GM21447 (cell line): ENCODE data around the gene PPP1R1C.
"Not testable (repeated sequence)": the region's sequence is repeated elsewhere in the genome, so short reads cannot be mapped to it uniquely, and the experiment has no call there.

ENCODE experiments used
- ATAC-seq: cut with Tn5 transposase; IDR thresholded peaks from one replicate; pipeline ENCODE4 v1.9.1; 2021; ENCODE audit not compliant: unreplicated experiment

Gene PPP1R1C

DNA sequence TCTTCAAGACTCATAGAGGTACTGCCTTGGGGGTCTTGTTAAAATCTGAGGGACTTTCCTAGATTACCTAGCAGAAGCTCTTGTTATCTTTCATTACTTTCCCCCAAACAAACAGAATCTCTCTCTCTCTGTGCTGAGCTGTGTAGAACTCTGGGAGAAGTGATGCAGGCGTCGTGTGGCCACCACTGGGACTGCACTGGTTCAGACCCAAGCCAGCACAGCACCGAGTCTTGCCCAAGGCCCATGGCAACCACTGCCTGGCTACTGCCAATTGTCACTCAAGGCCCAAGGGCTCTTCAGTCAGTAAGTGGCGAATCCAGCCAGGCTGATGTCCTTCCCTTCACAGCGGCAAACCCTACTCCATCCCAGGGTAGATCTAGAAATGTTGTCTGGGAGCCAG, 28.6 kb downstream of the PPP1R1C start:
- ATAC-seq = no peak

DNA sequence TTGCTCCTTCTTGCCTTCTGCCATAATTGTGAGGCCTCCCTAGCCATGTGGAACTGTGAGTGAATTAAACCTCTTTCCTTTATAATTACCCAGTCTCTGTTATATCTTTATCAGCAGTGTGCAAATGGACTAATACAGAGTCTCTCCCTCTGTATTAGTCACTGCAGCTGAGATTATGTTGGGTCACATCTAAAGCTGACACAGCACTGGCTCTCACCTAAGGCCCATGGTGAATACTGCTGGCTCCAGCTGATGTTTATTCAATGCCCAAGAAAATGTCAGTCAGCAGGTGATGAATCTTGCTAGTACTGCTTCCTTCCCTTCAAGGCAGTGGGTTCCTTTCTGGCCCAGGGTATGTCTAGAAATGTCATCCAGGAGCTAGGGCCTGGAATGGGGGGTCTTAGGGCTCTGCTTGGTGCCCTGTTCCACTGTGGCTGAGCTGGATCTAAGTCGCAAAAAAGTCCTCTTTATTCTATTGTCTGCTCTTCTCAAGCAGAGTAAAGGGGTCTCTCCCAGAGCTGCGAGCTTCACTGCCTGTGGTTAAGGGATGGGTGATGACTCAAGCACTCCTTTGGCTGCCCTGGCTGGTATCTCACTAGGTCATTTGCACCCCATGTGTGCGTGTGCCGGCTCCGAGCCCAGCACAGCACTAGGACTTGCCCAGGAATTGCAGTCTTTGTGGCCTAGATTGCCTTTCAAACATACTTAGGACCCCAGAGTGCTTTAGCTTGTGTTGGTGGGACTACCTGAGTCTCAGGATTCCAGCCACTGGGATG, 29.9 kb downstream of the PPP1R1C start:
- no peak for ATAC-seq

DNA sequence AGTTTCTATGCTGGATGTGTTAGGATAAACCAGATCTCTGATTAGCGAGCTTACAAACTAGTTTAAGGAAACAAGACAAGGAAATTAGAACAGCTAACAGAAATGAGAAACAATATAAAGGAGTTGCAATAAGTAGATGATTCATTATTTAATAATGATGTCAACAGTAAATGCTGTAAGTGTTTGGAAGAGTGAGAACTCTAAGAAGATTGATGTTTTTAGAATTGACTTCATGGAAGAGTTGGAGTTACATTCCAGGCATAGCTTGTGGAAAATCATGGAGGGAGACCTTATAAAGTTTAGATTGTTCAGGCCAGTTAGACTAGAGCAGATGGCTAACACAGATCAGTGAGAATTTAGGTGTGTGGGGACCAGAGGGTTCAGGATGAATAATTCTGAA, 32.6 kb downstream of the PPP1R1C start:
- ATAC-seq = no peak

DNA sequence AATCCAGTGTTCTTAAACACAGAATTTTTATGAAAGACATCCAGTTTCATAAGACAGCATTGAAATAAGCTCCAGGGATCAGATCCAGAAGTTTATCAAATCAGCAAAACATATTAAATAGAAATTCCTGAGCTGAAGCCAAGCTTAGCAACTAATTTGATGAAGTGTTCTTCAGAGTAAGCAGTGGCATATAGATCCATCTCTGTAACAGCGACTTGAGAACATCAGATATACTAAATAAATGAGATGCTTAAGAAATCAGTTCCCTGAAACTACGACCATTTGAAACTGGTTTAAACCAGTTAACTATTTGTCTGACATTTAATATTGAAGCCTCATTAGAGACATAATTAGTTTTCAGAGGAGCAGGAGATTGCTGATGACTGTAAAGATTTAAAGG, 34.1 kb downstream of the PPP1R1C start:
- no peak for ATAC-seq

DNA sequence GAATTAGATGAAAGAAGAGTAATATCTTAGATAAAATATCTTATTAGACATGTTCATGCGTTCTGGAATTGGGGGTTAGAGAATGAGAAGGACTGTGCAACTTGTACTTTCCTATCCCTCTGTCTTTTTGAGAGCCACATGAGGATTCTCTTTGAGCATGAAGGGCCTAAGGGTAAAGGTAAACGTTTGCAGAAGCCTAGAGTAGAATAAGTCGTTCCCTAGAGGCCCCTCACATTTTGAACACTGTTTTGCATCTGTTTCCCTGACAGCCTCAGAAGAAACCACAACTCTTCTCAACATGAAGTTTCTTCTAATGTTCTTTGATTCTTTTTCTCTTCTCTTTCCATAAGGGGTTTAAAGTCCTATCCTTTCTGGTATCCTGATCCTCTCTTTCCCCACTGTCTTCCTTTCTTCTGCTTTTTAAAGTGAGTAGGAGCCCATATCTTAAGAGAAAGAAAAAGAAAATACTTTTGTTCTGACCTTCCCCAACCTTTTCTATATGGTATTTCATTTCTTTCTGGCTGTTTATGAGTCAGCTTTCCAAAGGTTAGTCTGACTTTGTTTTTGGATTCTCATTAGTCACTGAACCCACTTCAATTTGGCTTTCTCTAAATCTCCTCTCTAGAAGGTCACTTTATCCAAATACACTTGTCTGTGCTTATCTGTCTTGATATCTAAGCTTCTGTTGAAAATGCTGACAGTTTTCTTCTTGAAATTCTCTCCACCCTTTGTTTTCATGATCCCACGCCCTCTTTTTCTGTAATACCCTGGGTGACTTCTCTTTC, 34.8 kb downstream of the PPP1R1C start:
- ATAC-seq = no peak

DNA sequence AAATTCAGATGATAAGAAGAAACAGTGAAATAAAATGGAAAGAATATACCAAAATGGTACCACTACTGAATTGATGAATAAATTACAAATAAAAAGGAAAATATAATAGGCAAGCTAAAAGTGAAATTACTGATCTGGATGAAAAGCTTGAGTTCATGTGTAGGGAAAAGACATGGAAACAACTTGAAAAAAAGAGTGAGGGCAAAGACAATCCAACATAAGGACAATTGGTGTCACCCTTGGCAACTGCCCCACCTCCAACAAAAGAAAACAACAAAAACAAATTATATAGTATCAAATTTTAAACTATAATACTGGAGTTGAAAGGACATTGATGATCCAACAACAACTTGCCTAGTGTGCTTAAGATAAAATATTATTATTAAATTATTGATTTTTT, 37.6 kb downstream of the PPP1R1C start:
- ATAC-seq = no peak

DNA sequence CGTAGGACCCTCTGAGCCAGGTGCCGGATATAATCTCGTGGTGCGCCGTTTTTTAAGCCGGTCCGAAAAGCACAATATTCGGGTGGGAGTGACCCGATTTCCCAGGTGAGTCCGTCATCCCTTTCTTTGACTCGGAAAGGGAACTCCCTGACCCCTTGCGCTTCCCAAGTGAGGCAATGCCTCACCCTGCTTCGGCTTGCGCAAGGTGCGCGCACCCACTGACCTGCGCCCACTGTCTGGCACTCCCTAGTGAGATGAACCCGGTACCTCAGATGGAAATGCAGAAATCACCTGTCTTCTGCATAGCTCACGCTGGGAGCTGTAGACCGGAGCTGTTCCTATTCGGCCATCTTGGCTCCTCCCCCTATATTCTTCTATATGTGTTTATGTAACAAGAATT, 45.2 kb downstream of the PPP1R1C start:
- ATAC-seq = not testable (repeated sequence)

DNA sequence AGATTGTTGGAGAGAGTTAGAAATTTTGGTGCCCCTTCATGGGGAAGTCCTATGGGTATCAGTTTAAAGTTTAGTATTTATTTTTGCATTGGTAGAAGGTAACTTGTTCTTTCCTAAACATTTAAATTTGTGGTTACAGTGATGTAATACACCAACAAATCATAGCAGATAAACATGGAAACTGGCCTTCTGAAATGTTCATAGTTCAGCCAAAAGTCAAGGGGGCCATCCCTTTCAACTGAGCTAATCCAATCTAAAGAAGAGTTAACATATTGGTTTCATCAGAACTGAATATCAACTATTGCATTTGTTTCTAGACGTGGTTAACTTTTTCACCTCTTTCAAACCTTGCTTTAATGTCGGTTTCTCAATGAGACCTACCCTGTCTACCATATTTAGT, 46.3 kb downstream of the PPP1R1C start:
- ATAC-seq = no peak

DNA sequence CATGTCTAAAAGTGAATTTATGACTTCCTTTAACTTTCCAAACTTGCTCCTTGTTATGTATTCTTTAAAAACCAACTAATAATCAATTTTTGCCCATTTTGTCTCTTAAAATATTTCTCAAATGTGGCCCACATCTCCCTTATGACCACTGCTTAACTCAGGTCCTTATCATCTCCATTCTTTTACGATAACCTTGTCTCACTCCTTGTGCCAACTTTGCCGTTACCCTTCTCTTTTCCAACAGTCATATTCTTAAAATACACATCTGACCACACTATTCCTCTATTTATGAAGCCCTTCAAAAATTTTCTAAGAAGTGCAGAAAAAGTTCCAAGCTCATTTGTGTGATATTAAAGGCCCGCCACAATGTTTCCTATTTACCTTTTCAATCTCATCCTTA, 47.8 kb downstream of the PPP1R1C start:
- no peak for ATAC-seq

DNA sequence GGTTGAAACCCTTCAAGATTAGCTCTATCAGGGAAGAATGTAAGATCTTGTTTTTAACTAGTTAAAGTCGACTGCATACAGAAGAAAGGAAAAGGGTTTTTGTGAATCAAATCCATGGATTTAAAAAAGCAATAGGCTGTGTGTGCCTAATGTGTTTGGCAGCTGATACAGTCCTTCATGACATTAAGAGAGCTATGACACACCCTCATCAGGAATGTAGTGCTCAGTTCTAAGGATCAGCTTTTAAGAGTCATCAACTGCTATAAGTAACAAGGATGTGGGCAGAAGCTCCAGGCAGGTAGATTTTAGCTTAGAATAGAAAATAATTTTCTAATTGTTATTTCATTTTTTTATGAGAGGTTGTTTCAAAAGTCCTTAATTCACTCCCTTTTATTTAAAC, 52.9 kb downstream of the PPP1R1C start:
- no peak for ATAC-seq

DNA sequence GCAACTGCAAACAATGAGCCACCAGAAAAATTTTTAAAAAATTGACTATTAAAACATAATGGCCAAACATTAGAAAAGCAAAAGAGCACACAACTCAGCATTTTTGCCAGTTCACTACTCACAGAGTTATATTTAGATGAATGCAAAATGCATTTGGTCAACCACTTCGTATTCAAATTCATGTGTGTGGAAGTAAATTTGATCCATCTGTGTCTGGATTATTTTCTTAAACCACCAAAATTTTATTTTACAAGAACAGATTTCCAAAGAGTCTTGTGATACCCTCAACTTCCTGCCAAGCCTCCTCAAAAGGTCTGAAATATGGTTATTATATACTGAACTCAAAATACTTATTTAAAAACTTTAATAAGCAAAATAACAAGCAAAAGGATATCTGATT, 57.4 kb downstream of the PPP1R1C start:
- ATAC-seq = no peak

DNA sequence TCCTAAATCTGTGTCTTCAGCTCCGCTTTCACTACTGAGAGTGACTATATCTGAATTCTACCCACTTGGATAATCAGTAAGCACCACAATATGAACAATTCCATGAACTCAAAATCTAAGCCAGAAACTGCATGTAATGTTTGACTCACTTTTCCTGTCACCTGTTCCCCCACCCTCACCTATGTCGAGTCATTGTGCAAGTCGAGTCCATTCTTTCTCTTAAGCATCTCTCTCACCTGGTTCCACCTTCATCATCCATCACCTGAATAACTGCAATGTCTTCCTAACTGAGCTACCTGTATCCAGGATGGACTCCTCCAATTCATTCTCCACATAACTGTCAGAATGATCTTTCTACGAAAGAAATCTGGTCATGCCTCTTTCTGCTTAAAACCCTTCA, 58.2 kb downstream of the PPP1R1C start:
- no peak for ATAC-seq

DNA sequence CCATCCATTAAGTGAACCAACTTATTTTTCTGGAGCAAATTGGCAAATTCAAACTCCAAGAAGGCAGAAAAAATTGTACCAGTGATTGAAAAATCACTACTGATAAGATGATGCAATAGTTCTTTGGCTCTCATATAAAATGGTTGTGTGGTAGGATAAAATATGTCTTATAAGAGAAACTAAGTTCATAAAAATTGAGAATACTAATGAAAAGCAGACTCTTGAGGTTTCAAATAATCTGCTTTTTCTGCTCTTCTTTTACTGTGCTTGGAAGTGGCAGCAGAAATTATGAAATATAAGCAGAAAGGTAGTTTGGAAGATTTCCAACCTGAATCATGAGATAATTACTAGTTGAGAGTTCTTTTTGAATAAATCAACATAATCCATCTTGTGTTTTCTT, 61.9 kb downstream of the PPP1R1C start:
- ATAC-seq = no peak

DNA sequence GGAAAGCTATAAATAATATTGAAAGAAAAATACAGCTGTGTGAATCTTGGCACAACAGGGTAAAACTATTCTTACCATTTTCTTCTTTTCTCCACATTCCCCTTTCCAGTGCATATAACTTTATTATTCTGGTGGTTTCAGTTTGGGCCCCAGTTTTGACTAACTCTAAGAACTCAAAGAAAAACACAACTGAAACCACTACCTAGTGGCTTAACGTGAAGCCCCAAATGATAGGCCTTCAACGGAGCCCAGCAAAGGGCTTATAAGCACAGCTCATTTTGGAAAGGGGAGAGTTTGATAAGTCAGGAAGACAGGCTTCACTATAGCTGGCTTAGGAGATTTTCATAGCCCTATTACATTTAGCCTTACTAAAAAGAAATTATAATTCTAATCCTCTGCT, 62.4 kb downstream of the PPP1R1C start:
- ATAC-seq = no peak

DNA sequence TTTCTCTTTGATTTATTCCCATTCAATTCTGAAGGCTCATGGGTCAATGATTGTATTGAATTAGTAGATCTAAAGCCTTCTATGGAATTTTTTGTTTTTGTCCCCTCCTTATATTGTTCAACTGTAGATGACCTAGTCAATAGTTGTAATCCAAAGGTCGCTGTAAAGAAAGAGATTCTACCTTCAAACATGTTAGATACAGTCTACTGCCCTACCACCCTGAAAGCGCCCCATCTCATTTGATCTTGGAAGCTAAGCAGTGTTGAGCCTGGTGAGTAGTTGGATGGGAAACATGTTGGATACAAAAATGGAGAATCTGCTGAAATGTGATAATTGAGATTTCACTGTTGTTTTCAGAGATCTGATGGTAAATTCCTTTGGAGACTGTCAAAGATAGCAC, 63.0 kb downstream of the PPP1R1C start:
- no peak for ATAC-seq

DNA sequence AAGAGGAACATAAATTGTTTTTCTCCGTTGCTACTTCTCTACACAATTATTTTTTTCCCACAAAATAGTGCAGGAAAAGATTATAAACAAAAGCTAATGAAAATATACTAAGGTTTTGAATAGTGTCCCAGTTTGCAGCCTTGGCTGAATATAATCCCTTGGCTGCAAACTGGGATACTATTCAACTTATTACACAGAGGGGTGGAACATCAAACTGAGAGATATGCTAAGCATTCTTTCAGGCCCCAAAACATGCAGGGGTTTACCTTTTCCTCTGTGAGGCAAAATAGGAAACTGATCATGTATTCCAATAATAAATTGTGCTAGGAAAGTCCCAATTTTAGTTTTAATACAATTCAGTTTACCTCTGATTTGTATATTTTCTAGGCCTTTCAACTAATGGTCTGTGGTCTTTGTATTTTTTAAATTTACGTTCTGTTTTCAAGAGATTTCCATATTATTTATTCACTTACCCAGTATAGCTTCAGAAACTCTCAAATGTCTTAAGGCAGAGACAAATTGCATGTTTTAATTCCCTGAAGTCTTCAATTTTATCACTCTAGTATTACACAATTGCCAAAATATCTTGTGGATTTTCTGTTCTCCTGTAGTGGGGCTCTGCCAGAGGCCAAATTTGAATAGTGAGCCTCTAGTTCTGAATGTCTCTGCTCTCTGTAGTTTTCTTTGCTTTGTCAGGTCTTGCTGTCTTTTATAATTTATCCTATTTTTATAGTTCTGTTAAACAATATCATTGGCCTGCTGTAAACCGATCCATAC, 63.9 kb downstream of the PPP1R1C start:
- no peak for ATAC-seq

DNA sequence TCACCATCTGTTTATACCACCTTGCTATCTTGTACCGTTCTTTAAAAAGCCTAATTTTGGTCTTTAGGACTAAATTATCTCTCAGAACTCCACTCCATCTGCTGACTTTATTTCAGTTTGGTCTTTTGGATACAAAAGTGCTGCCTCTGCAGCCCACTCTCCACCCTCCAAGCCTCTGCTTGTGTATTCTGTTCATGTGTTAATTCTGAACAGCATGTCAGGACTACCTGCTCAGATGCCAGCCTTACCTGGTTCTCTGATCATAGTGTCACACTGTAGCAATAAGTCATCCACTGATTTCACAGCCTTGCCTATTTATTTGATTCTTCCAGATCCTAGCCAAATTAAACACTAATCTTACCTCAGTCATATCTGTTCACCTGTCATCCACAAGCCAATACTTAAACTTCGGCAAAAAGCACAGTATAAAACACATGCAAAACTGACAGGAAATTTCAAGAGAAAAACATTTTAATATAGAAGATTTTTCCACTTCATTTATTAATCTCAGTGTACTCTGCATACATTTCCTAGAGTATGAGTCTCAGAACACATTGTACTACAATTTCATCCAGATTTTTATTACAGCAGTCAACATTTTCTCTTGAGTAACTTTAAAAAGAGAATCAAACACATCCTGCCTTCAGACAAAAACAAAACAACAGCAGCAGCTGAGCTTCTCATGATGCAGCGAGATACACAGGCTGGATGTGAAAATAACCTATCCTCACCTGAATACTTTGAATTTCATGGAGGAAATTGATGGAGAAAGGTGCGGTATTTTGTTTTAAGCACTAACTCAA, 64.9 kb downstream of the PPP1R1C start:
- no peak for ATAC-seq

DNA sequence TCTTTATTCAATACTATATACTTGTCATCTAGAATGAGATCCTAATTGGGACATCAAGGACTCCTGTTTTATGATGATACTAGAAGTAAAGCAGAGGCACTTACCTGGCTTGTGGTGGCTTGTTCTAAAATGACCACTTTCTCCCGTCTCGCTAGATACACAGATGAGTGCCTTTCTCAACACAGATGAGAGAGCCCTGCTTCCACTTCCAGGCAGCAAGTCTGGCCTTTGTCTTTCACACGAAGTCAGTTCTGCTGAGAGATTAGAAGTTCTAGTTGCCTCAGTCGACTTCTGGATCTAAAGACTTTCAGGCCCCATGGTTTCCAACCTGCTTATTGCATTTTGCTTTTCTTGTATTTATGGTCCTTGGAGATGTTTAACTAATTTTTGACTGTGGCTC, 70.3 kb downstream of the PPP1R1C start:
- ATAC-seq = no peak

DNA sequence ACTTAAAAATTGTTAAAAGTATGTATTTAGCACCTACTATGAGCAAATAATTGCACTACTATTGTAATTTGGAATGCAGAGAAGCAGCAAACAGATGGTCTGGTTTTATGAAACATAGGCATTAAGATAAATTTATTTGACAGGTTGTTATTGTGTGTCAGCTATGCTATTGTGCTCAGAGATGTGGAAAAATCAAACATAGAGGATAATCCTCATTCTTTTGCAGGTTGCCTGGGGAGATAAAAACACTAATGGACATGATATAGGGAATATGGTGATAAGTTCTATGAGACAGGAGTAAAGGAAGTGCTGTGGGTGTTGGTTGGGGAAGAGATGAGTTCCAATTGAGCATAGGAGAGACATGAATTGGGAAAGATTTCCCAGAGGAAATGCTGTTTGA, 71.3 kb downstream of the PPP1R1C start:
- ATAC-seq = no peak

DNA sequence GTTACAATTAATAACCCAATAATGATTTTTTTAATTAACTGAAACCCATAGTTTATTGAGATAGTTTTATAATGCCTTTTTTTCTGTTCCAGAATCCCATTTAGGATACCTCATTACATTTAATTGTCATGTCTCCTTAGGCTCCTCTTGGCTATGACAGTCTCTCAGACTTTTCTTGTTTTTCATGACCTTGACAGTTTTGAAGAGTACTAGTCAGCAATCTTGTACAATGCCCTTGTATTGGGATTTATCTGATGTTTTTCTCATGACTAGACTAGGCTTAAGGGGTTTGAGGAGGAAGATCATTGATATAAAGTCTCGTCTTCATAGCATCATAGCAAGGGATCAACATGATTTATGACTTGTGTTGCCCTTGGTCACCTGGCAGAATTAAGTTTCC, 72.4 kb downstream of the PPP1R1C start:
- ATAC-seq = no peak

DNA sequence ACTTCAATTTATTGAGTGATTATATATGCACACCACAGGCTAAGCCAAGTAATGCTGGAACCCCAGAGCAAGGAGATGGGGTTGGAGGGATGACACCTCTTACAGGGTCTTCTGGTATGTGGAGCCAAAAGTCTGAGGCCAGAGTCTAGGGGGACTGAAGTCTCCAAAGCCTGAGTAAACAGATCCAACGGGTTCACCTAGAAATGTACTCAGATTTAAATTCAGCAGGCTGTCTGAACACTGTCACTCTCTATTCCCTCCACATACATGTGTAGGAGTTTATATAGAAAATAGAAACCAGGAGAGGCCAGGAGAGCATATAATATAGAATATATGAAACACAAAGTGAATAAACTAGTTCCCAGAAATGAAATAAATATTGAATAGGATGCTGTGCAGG, 76.1 kb downstream of the PPP1R1C start:
- ATAC-seq = no peak
